ENCODE results near the gene SYNPO.

Gene SYNPO

GRCh38 chr5:150607105-150607504 is 33.4 kb upstream of the SYNPO start:
- DNase-seq = no peak

GRCh38 chr5:150607991-150608390 is 32.5 kb upstream of the SYNPO start:
- DNase-seq = no peak

- no peak for DNase-seq
Measured at GRCh38 chr5:150608991-150609390, 31.5 kb upstream of the SYNPO start.

GRCh38 chr5:150609843-150610584 is 30.4 kb upstream of the SYNPO start:
- no peak for DNase-seq

GRCh38 chr5:150611026-150611425 is 29.4 kb upstream of the SYNPO start:
- DNase-seq = no peak

- DNase-seq = no peak
Measured at GRCh38 chr5:150612405-150612804, 28.1 kb upstream of the SYNPO start.

GRCh38 chr5:150612905-150613670 is 27.4 kb upstream of the SYNPO start:
- no peak for DNase-seq

GRCh38 chr5:150613991-150614660 is 26.3 kb upstream of the SYNPO start:
- DNase-seq = no peak

GRCh38 chr5:150614661-150615060 is 25.8 kb upstream of the SYNPO start:
- no peak for DNase-seq

GRCh38 chr5:150615141-150615699 is 25.2 kb upstream of the SYNPO start:
- no peak for DNase-seq

- no peak for DNase-seq
Measured at GRCh38 chr5:150616024-150616470, 24.4 kb upstream of the SYNPO start.

- DNase-seq = no peak
Measured at GRCh38 chr5:150616506-150616905, 24.0 kb upstream of the SYNPO start.

- DNase-seq = no peak
Measured at GRCh38 chr5:150618163-150618562, 22.3 kb upstream of the SYNPO start.

GRCh38 chr5:150618588-150619281 is 21.7 kb upstream of the SYNPO start:
- DNase-seq = no peak

GRCh38 chr5:150619359-150620230 is 20.9 kb upstream of the SYNPO start:
- DNase-seq = no peak

- DNase-seq = no peak
Measured at GRCh38 chr5:150621301-150621700, 19.2 kb upstream of the SYNPO start.

GRCh38 chr5:150622157-150622556 is 18.3 kb upstream of the SYNPO start:
- DNase-seq = no peak

GRCh38 chr5:150623152-150623877 is 17.1 kb upstream of the SYNPO start:
- DNase-seq = no peak

GRCh38 chr5:150623878-150624216 is 16.6 kb upstream of the SYNPO start:
- no peak for DNase-seq

- no peak for DNase-seq
Measured at GRCh38 chr5:150624334-150625163, 15.9 kb upstream of the SYNPO start.
